Cortex of kidney (tissue), 1 donor: ENCODE data around the gene PPP1R26.

Source experiments
- DNase-seq: peaks from one replicate; lab custom pipeline; 2025; lab: John Stamatoyannopoulos, UW

PPP1R26 gene

GRCh38 chr9:135489188-135489906, 9.8 kb downstream of the PPP1R26 start:
- no peak for DNase-seq

GRCh38 chr9:135490166-135490870, 10.7 kb downstream of the PPP1R26 start:
- no peak for DNase-seq

GRCh38 chr9:135490980-135491464, 11.4 kb downstream of the PPP1R26 start:
- no peak for DNase-seq

- DNase-seq = no peak
These were observed 12.2 kb downstream of the PPP1R26 start for GRCh38 chr9:135491764-135492163.

- DNase-seq = no peak
These were observed 13.5 kb downstream of the PPP1R26 start for GRCh38 chr9:135492886-135493669.

- DNase-seq = no peak
These were observed 15.4 kb downstream of the PPP1R26 start for GRCh38 chr9:135494791-135495559.

- no peak for DNase-seq
These were observed 19.0 kb downstream of the PPP1R26 start for GRCh38 chr9:135498381-135499126.

GRCh38 chr9:135499326-135500070, 19.9 kb downstream of the PPP1R26 start:
- DNase-seq = no peak

- no peak for DNase-seq
These were observed 20.5 kb downstream of the PPP1R26 start for GRCh38 chr9:135500071-135500524.

- no peak for DNase-seq
These were observed 21.1 kb downstream of the PPP1R26 start, which contains the start of gene MRPS2 for GRCh38 chr9:135500525-135501260. Gene MRPS2 (plus strand): TSS chr9:135500682. CDS start chr9:135500711, 29 bp downstream.

- DNase-seq = no peak
These were observed 21.9 kb downstream of the PPP1R26 start for GRCh38 chr9:135501261-135502167.

- no peak for DNase-seq
These were observed 22.7 kb downstream of the PPP1R26 start for GRCh38 chr9:135502168-135502872.

- DNase-seq = no peak
These were observed 23.3 kb downstream of the PPP1R26 start for GRCh38 chr9:135502873-135503321.

GRCh38 chr9:135503371-135504261, 24.0 kb downstream of the PPP1R26 start:
- no peak for DNase-seq

GRCh38 chr9:135504262-135505243, 25.0 kb downstream of the PPP1R26 start:
- no peak for DNase-seq
